Fibroblast of mammary gland (primary cell): ENCODE results near the gene SNRNP48.

Source experiments
- DNase-seq: peaks from one replicate; pipeline ENCODE4 v3.0.0-alpha.2; 2010; ENCODE audit warnings: low read depth
- H3K4me3 ChIP-seq: 2 replicates; pipeline ENCODE4 v1.5.1; 2011; ENCODE audit warnings: low read depth, mild to moderate bottlenecking, low read length, moderate library complexity; ENCODE audit not compliant: control insufficient read depth
- TF ChIP-seq, protein P1 (sequence below): conservative IDR thresholded peaks from 2 replicates; pipeline ENCODE4 v1.5.1; 2011; ENCODE audit warnings: low read depth, low read length, inconsistent platforms; ENCODE audit not compliant: control insufficient read depth, insufficient read depth

Gene SNRNP48

GRCh38 chr6:7637533-7637932, 47.5 kb downstream of the SNRNP48 start:
- TF ChIP-seq, protein P1, sequence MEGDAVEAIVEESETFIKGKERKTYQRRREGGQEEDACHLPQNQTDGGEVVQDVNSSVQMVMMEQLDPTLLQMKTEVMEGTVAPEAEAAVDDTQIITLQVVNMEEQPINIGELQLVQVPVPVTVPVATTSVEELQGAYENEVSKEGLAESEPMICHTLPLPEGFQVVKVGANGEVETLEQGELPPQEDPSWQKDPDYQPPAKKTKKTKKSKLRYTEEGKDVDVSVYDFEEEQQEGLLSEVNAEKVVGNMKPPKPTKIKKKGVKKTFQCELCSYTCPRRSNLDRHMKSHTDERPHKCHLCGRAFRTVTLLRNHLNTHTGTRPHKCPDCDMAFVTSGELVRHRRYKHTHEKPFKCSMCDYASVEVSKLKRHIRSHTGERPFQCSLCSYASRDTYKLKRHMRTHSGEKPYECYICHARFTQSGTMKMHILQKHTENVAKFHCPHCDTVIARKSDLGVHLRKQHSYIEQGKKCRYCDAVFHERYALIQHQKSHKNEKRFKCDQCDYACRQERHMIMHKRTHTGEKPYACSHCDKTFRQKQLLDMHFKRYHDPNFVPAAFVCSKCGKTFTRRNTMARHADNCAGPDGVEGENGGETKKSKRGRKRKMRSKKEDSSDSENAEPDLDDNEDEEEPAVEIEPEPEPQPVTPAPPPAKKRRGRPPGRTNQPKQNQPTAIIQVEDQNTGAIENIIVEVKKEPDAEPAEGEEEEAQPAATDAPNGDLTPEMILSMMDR = no peak
- no peak for DNase-seq
- no peak overlapping the region for H3K4me3 ChIP-seq

DNA sequence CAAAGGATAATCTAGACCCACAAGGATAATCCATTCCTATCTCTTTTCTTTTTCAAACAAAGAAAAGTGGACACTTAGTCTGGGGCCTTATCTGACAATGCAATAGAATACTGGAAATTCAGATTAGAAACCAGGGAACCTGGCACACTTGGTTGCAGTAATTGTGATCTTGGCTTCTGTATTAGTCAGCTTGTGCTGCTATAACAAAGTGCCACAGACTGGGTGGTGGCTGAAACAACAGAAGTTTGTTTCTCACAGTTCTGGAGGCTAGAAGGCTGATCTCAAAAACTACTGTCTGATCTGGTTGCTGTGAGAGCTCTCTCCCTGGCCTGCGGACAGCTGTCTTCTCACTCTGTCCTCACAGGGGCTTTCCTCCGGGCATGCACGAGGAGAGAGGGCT, 49.4 kb downstream of the SNRNP48 start:
- DNase-seq = no peak
- no peak overlapping the region for H3K4me3 ChIP-seq
- TF ChIP-seq, protein P1 = no peak

DNA sequence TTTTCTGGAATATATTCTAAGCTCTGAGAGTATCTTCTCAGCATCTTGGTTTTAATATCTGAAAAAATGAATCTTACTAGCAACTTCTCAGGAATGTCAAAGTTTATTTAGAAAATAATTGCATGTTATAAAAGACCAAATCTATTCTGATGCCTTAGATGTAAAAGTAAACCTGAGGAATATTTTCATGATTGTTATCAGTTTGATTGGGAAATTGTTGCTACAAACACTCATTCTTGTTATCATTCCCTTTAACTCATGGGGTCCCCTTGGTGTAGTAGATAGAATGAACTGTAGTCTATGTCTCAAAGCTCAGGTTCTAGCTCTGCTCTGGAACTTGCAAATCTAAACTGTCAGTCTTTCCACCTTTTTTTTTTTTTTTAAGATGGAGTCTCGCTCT, 50.0 kb downstream of the SNRNP48 start:
- DNase-seq = no peak
- H3K4me3 ChIP-seq = no peak overlapping the region
- TF ChIP-seq, protein P1 = no peak

DNA sequence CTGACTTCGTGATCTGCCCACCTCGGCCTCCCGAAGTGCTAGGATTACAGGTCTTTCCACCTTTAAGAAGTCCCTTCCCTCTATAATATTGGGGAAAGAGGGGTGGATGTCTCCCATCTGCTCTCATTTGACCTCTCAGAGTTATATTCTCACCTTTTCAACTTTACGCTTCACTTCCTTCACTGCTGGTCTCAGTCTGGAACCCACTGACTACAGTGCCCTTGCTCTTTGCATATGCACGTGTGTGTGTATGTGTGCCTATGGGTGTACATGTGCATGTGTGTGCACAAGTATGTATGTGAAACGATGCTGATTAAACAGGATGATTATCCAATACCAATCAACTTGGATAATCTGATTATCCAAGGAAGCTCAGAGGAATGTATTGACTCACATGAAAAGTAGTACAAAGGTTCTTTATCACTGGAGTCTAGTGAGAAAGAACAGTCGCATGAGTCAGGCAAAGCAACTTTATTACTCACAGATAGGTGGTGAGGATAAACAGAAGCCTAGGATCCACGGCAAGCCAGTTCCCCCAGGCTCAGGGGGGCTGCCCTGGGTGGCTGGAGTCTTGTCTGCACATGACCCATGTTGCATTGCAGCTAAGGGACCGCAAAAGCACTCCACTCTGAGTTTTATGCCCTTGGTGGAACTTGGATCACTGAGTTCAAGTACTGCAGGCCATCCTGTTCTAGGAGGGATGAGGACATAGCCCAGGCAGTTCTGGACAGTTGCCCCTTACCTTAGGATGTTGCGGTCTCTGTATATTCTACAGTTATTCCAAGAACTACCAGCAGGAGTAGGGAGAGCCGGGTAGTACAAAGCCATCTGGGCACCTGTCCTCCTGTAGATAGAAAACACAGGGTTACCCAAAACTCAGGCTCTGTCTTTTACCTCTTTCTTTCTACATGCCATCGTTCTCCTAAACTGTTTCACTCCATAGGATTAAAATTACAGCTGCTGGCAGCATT, 50.9 kb downstream of the SNRNP48 start:
- no peak overlapping the region for H3K4me3 ChIP-seq
- DNase-seq = peak; percentile 90
- TF ChIP-seq, protein P1 = peak; percentile 7

GRCh38 chr6:7642791-7643190, 52.8 kb downstream of the SNRNP48 start:
- no peak overlapping the region for H3K4me3 ChIP-seq
- no peak for DNase-seq
- TF ChIP-seq, protein P1 = no peak

GRCh38 chr6:7644417-7644816, 54.4 kb downstream of the SNRNP48 start:
- H3K4me3 ChIP-seq = no peak overlapping the region
- TF ChIP-seq, protein P1 = no peak
- no peak for DNase-seq
